Measurements from ENCODE around the gene PSMB11.

Gene PSMB11

DNA sequence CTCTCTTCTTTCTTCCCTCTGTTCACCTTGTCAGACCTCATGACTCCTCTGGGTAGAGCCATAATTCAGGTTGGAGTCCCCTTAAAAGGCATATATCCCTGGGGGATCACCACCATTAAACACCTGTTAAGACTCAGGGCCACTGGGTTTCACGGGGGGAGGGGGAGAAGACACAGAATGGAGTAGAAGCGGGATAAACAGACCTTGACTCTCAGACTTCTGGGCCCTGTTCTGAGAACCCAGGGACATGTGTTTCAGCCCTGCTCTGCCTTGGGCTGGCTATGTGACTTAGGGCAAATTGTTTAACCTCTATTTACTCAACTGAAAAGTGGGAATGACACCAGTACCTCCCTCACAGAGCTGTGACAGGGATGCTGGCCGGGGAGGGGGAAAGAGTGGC, 10.7 kb downstream of the PSMB11 start:
- no peak overlapping the region for H3K27ac ChIP-seq

DNA sequence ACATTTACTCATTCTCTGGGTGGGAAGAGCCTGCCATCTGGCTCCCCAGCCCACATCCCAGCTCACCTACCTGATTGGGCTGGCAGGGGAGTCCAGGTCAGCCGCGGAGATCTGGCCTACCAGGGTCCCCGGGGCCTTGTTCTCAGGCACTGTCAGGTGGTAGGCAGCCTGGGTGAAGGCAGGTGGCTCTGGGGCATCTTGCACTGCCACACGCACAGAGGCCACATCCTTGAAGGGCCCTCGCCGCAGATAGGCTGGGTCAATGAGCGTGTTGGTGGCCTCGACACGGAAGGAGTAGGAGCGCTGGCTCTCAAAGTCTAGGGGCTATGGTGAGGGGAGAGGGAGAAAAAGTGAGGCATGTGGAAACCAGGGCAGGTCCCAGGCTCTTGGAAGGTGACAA, 11.4 kb downstream of the PSMB11 start:
- H3K27ac ChIP-seq: no peak overlapping the region
- no peak for TF ChIP-seq ZFX (IDR thresholded peaks at IDR 0.05)

More for the DNA sequence above, 10.7 kb downstream of the PSMB11 start:
- TF ChIP-seq ZFX (IDR thresholded peaks at IDR 0.05): no peak
- TF ChIP-seq, protein P1, sequence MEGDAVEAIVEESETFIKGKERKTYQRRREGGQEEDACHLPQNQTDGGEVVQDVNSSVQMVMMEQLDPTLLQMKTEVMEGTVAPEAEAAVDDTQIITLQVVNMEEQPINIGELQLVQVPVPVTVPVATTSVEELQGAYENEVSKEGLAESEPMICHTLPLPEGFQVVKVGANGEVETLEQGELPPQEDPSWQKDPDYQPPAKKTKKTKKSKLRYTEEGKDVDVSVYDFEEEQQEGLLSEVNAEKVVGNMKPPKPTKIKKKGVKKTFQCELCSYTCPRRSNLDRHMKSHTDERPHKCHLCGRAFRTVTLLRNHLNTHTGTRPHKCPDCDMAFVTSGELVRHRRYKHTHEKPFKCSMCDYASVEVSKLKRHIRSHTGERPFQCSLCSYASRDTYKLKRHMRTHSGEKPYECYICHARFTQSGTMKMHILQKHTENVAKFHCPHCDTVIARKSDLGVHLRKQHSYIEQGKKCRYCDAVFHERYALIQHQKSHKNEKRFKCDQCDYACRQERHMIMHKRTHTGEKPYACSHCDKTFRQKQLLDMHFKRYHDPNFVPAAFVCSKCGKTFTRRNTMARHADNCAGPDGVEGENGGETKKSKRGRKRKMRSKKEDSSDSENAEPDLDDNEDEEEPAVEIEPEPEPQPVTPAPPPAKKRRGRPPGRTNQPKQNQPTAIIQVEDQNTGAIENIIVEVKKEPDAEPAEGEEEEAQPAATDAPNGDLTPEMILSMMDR (conservative IDR thresholded peaks at IDR 0.05): no peak

DNA sequence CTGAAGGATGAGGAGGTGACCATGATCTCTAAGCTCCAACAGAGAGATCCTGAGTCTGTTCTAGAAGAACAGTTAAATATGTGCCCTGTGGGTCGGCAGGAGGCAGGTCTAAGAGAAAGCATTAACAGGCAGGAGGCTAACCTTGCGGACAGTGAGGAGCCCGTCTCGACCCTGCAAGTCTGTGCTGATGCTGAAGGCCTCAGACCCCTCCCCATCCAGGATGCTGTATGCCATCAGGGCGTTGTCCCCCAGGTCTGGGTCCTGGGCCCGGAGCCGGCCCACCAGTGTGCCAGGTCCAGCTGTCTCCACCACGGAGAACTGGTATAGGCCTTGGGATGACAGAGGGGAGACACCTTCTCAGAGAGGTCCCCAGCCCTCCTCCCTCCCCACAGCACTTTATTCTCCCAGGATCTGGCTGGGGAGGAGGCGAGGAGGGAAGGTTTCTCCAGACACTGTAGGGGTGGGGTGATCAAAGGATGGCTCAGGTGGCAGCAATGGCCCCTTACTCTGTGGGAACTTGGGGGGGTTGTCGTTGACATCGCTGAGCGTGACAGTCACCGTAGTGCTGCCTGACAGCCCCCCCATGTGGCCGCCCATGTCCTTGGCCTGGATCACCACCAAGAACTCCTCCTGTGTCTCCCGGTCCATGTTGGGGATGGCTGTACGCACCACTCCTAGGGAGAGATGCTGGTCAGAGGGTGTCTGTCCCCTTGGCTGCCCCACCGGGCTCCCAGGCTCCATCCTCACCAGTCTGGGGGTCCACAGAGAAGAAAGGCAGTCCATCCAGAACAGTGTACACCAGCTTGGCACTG, 12.2 kb downstream of the PSMB11 start:
- TF ChIP-seq ZFX (IDR thresholded peaks at IDR 0.05): no peak
- TF ChIP-seq, protein P1 (conservative IDR thresholded peaks at IDR 0.05): no peak; the same call in 1 of the 2 replicates
- H3K27ac ChIP-seq: no peak overlapping the region

DNA sequence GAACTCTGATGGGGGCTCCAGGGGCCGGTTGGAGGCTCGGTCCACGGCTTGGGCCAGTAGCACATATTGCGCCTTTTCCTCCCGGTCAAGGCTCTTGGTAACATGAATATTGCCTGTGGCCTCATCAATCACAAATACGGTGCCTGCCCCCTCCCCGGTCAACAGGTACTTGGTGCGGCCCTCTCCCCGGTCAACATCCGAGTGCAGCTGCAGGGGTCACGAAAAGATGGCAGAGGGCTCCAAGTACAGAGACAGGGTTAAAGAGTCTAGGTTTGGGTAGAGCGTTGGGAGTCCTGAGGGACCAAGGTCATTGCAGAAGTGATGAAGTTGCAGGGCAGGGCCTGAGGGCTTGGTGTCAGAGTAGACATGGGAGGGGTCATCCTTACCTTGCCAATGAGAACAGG, 13.1 kb downstream of the PSMB11 start:
- H3K27ac ChIP-seq: no peak overlapping the region

DNA sequence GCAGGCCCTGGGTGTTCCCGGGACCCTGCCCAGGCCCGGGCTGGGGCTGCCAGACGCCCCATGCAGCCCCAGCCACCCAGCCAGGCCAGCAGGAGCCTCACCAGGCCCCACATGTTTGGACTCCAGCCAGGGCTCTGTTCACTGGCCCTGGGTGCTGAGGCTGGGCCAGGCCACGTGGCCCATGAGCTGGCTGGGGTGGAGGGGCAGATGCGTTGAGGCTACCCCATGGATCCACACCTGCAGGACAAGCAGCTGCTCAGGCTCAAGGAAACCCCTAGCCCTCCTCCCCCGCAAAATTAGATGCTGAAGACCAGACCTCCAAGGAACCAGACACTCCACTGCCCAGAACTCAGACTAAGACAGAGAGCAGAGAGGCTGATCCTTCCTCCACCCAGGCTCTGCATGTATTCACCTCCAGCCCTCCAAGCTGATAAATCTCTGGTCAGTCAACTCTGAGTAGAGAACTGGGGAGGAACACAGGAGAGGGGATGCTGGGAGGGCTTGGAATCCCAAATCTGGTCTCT, 13.7 kb downstream of the PSMB11 start:
- H3K27ac ChIP-seq: no peak overlapping the region
- TF ChIP-seq, protein P1 (conservative IDR thresholded peaks at IDR 0.05): no peak
- TF ChIP-seq ZFX (IDR thresholded peaks at IDR 0.05): no peak

More for the DNA sequence above, 13.1 kb downstream of the PSMB11 start:
- no peak for TF ChIP-seq ZFX (IDR thresholded peaks at IDR 0.05)
- TF ChIP-seq, protein P1 (conservative IDR thresholded peaks at IDR 0.05): no peak

DNA sequence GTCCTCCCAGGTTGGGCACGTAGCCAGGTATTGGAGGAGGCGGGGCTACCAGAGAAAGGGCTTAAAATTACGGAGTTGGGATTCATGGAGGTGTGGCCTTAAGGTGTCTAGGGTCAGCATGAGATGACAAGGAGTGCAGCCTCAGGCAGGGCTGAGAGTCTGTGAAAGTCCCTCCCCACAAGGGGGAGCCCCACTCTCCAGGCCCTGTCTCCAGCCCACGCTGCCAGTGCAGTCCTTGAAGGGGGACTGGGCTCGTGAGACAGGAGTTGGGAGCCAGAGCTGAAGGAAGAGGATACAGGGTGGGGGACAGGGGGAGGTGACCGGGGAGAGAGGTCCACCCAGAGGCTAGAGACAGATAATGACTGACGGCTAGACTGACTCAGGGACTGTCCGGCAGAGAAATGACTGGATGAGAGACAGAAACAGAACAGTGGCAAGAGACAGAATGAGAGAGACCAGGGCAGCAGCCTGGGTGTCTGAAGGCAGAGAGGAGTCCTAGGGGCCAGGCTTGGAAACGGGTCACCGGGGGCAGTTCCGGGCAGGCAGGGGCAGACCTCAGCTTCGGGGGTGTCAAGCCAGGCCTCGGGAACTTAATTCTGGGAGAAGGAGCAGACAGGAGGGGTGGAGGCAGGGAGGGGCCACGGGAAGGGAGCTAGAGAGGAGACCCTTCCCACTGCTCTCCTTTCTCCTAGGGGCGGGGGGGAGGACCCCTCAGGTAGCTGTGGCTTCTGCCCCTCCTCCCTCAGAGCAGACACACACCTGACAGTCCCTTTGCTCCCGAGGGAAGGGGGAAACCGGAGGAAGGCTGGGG, 14.3 kb downstream of the PSMB11 start:
- peak overlapping the region; percentile 73 for H3K27ac ChIP-seq
- TF ChIP-seq, protein P1 (conservative IDR thresholded peaks at IDR 0.05): peak; percentile 87
- TF ChIP-seq ZFX (IDR thresholded peaks at IDR 0.05): no peak

DNA sequence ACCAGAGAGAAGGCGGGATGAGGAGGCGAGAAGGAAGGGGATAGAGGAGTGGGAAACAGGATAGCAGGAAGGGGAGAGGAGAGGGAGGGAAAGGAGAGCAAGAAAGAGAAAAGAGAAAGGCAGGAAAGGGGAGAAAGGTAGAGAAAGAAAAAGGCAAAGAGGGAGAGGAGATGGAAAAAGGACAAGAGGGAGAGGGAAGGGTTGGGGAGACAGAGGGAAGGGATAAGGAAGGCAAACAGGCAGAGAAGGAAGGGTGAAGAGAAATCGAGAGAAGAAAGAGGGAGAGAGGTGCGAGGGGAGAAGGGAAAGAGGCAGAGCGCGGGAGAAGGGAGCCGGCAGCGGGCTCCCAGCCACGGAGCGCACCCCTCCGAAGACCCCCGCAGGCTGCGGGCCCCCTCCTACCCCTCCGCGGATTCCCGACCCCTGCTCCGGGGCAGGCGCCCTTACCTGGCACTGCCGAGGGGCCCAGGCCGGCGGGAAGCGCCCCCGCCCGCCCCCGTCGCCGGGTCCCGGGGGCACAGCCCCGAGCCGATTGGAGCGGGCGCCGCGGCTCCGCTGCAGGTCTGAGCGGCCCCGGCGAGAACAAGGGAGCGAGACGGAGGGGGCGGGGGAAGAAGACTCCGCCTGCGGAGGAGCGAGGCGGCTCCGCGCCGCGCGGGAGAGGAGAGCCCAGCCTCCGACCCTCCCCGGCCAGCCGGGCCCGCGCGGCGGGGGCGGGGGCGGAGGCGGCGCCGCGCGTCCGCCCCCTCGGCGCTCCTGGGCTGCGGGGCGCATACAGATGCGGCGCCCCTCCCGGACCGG, 15.1 kb downstream of the PSMB11 start, which contains the start of gene CDH24:
Gene CDH24 (minus strand): TSS at position 565 of the 801 bp plus-strand sequence. CDS start 1,787 bp downstream, outside the sequence.
- no peak for TF ChIP-seq ZFX (IDR thresholded peaks at IDR 0.05)
- TF ChIP-seq, protein P1 (conservative IDR thresholded peaks at IDR 0.05): no peak
- peak within 1 kb of the TSS; percentile 73 for H3K27ac ChIP-seq

Measured in C4-2B (cell line).